ENCODE results near the gene VRTN.
A peak's percentile ranks its signal among the peaks of the same experiment; 100 is the strongest.

VRTN gene, protein sequence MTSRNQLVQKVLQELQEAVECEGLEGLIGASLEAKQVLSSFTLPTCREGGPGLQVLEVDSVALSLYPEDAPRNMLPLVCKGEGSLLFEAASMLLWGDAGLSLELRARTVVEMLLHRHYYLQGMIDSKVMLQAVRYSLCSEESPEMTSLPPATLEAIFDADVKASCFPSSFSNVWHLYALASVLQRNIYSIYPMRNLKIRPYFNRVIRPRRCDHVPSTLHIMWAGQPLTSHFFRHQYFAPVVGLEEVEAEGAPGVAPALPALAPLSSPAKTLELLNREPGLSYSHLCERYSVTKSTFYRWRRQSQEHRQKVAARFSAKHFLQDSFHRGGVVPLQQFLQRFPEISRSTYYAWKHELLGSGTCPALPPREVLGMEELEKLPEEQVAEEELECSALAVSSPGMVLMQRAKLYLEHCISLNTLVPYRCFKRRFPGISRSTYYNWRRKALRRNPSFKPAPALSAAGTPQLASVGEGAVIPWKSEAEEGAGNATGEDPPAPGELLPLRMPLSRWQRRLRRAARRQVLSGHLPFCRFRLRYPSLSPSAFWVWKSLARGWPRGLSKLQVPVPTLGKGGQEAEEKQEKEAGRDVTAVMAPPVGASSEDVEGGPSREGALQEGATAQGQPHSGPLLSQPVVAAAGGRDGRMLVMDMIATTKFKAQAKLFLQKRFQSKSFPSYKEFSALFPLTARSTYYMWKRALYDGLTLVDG

DNA sequence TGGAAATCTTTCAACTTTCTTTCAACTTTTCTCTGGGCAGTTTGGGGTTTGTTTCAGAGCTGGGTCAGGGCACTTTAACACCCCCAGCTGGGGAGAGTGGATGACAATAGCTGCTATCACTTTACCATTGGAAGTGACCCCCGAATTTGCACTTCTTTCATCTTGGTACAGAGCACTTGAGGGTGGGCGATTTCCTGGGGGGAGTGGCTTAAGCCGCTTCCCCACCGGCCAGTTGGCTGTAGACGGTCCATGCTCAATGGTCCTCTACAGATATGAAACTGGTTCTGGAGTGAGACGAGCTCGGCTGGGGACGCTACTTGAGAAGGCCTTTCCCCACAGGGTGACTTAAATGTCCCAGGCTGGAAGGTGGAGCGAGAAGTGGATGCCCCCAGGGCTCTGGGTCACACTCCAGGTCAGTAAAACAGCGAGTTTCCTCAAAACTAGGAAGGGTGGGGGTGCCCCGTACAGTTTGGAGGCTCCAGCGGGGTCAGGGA is at the start of gene VRTN:
Gene VRTN, plus strand, starts transcription at position 231 of the 494 bp plus-strand sequence. CDS start 8,313 bp downstream, outside the sequence.
- DNase-seq, result no peak
- Mint-ChIP-seq H3K4me1 (peaks cover 26% of the 10 kb centered on the region), H3K27me3 (ENCODE audit: low read depth, poor library complexity) (peaks cover 25% of the 10 kb centered on the region), H3K36me3 (ENCODE audit: low read depth) (no peaks in the 10 kb centered on the region), H3K27ac (no peak within 1 kb of the TSS), H3K9me3 (no peaks in the 10 kb centered on the region), H3K4me3 (peak within 1 kb of the TSS; percentile 68)
- TF ChIP-seq, protein P1, sequence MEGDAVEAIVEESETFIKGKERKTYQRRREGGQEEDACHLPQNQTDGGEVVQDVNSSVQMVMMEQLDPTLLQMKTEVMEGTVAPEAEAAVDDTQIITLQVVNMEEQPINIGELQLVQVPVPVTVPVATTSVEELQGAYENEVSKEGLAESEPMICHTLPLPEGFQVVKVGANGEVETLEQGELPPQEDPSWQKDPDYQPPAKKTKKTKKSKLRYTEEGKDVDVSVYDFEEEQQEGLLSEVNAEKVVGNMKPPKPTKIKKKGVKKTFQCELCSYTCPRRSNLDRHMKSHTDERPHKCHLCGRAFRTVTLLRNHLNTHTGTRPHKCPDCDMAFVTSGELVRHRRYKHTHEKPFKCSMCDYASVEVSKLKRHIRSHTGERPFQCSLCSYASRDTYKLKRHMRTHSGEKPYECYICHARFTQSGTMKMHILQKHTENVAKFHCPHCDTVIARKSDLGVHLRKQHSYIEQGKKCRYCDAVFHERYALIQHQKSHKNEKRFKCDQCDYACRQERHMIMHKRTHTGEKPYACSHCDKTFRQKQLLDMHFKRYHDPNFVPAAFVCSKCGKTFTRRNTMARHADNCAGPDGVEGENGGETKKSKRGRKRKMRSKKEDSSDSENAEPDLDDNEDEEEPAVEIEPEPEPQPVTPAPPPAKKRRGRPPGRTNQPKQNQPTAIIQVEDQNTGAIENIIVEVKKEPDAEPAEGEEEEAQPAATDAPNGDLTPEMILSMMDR (IDR thresholded peaks at IDR 0.05), result no peak

DNA sequence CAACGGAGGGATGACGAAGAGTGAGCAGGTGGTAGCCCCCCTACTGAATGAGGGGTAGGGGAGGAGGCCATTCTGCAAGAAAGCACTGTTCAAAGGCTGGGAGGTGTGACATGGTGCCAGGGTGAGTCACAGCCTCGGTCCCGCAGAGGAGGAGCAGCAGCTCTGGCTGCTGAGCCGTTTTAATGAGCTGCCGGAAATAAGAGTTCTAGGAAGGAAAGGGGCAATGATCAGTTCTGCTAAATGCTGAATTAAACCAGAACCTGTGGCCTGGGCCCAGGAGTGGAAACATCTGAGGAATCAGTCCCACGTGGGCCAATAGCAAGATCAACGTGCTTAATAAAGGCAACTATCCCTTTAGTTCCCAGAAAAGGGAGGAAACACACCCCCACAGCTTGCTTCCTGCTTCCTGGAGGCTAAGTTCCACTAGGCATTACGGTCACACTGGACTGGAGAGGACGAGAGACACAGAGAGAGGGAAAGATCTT is 49.2 kb upstream of the VRTN start:
- peaks cover 32% of the 10 kb centered on the region for H3K4me1 Mint-ChIP-seq
- no peaks in the 10 kb centered on the region for H3K27me3 Mint-ChIP-seq (ENCODE audit: low read depth, poor library complexity)
- H3K27ac Mint-ChIP-seq, result peak overlapping the region; percentile 86
- no peak for DNase-seq
- no peaks in the 10 kb centered on the region for H3K9me3 Mint-ChIP-seq
- H3K4me3 Mint-ChIP-seq, result peak overlapping the region; percentile 56
- peaks cover 39% of the 10 kb centered on the region for H3K36me3 Mint-ChIP-seq (ENCODE audit: low read depth)
- TF ChIP-seq, protein P1 (IDR thresholded peaks at IDR 0.05), result no peak

DNA sequence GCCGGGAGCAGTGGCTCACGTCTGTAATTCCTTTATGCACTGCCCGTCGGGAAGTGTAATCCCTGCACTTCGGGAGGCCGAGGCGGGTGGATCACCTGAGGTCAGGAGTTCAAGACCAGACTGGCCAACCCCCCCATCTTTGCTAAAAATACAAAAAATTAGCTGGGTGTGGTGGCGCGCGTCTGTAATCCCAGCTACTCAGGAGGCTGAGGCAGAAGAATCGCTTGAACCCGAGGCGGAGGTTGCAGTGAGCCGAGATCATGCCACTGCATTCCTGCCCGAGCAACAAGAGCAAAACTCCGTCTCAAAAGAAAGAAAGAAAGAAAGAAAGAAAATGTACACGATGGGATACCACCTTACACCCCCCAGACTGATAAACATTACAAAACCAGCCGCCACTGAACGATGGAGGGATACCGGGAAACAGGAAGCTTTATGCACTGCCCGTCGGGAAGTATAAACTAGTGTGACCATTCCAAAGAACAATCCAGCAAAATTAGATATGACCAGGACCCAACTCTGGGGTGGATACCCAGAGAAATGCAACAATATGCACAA is 46.6 kb upstream of the VRTN start:
- peak overlapping the region; percentile 96 for H3K27ac Mint-ChIP-seq
- peak overlapping the region; percentile 99 for H3K4me3 Mint-ChIP-seq
- no peak for DNase-seq
- H3K4me1 Mint-ChIP-seq, result peaks cover 32% of the 10 kb centered on the region
- H3K27me3 Mint-ChIP-seq (ENCODE audit: low read depth, poor library complexity), result no peaks in the 10 kb centered on the region
- H3K36me3 Mint-ChIP-seq (ENCODE audit: low read depth), result peaks cover 28% of the 10 kb centered on the region
- H3K9me3 Mint-ChIP-seq, result no peaks in the 10 kb centered on the region
- TF ChIP-seq, protein P1 (IDR thresholded peaks at IDR 0.05), result no peak

DNA sequence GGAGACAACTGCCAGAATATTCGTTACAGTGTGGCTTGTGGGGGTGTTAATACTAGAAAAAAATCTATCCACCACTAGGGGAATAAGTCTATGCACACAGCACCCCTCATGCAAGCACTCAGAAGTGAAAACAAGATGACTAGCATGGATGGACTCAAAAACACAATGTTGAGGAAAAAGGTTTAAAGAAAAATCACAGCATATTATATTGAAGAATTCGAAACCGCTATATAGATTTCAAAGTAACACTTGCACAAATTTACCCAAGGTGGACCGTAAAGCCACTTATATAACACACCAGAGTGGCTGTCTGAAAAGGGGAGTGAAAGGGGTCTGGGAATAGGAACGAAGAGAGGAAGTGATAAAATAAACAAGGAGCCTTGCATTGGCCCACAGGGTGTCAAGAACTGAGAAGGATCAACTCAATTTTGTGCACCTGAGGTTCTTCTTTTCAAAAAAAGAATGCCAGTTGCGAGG is 46.1 kb upstream of the VRTN start:
- H3K36me3 Mint-ChIP-seq (ENCODE audit: low read depth), result peaks cover 26% of the 10 kb centered on the region
- peak overlapping the region; percentile 96 for H3K27ac Mint-ChIP-seq
- H3K9me3 Mint-ChIP-seq, result no peaks in the 10 kb centered on the region
- peaks cover 32% of the 10 kb centered on the region for H3K4me1 Mint-ChIP-seq
- H3K4me3 Mint-ChIP-seq, result peak overlapping the region; percentile 99
- TF ChIP-seq, protein P1 (IDR thresholded peaks at IDR 0.05), result peak; percentile 37
- DNase-seq, result no peak
- peaks cover 1% of the 10 kb centered on the region for H3K27me3 Mint-ChIP-seq (ENCODE audit: low read depth, poor library complexity)

DNA sequence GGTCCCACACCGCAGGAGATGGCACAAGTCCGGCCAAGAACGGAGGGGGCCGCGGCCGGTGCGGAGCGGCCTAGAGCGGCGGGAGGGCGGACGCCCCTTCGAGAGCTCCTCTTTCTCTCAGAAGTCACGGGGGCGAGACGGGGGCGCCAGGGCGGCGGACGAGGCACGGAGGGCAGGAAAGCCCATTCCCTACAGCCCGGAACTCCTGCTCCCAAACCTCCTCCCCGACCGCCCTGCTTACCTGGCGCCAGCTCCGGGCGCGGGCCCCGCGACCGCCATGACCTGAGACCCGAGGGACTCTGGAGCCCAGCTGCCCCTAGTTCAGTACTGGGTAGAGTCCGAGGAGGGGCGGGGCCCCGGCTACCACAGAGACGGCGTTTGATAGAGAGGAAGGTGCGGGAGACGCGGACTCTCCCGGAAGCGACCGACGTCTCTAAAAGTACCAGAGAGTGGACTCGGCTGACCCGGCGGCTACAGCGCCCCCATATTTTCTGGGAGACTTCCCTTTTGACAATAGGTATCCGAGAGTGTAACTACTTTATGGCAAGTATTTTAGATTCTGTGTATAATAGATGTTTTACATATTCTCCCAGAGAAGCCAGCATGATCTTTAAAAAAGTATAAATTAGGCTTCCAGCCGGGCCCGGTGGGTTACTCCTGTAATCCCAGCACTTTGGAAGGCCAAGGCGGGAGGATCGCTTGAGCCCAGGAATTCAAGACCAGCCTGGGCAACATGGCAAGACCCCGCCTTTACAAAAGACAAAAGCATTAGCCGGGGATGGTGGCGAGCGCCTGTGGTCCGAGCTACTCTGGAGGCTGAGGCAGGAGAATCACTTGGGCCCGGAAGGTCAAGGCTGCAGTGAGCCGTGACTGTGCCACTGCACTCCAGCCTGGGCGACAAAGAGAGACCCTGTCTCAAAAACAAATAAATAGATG is 45.4 kb upstream of the VRTN start, which contains the start of gene ABCD4:
Gene ABCD4, minus strand, starts transcription at position 301 of the 936 bp plus-strand sequence. Its CDS starts 22 bp downstream, at position 279.
- Mint-ChIP-seq H3K36me3 (ENCODE audit: low read depth) (peaks cover 19% of the 10 kb centered on the region), H3K27ac (peak within 1 kb of the TSS; percentile 96), H3K4me3 (peak within 1 kb of the TSS; percentile 99), H3K27me3 (ENCODE audit: low read depth, poor library complexity) (peaks cover 3% of the 10 kb centered on the region), H3K4me1 (peaks cover 32% of the 10 kb centered on the region), H3K9me3 (no peaks in the 10 kb centered on the region)
- peak; percentile 93 for DNase-seq
- TF ChIP-seq, protein P1 (IDR thresholded peaks at IDR 0.05), result peak; percentile 28
